ENCODE results near the gene HLF. TPM values are rescaled to one million over a fixed set of nuclear protein-coding genes. Genes with fewer than 3 reads are reported as not detected.

Gene HLF
- total RNA-seq, 1 donor from 2014 or later = 0.26 TPM

DNA sequence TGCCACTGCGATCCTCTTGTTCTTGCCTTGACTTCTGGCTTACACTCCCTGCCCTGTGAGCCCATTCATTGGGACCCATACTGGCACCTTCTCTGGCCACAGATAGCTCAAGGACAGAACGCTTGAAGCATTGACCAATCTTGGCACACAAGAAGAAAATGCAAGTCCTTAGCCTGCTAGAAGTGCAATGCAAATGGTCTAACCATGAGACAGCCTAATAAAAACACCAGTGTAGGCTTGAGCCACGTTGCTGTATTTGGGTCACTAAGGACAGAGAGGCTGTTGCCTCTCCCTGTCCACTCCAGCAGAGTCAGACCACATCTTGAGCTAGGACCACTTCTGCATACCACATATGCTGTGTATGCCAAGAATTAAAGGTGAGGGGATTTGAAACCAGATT lies 41.2 kb upstream of the HLF start:
- DNase-seq (ENCODE audit: low read depth) = no peak
- H3K36me3 ChIP-seq (ENCODE audit: control insufficient read depth, insufficient read depth, low read length) = no peaks in the 10 kb centered on the region
- FAIRE-seq = no peak
- TF ChIP-seq CTCF (IDR thresholded peaks at IDR 0.05; ENCODE audit: insufficient read depth, low read length, severe bottlenecking) = no peak
- H3K4me3 ChIP-seq (ENCODE audit: low read depth, low read length) = no peak overlapping the region
- peaks cover 2% of the 10 kb centered on the region for H3K27me3 ChIP-seq (ENCODE audit: control insufficient read depth, insufficient read depth, low read length)

DNA sequence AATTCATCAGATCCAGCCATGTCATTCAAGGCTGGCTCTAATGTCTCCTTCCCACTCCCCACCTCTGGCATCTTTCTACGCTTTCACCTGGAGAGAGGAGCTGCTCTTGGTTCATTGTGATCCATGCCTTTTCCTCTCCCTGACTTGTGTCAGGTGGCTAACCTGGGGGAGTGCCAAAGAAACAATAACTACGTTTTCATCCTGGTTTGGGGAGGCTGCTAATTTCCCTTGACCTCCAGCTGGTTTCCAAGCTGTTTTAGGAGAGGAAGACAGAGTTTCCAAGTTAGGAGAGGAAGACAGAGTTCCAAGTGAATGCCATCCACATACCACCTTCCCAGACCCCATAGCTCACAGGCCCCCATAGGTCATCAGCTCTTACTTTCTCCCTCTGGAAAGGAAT lies 40.0 kb upstream of the HLF start:
- FAIRE-seq (no peak), DNase-seq (ENCODE audit: low read depth) (no peak)
- no peaks in the 10 kb centered on the region for H3K36me3 ChIP-seq (ENCODE audit: control insufficient read depth, insufficient read depth, low read length)
- peaks cover 2% of the 10 kb centered on the region for H3K27me3 ChIP-seq (ENCODE audit: control insufficient read depth, insufficient read depth, low read length)
- no peak for TF ChIP-seq CTCF (IDR thresholded peaks at IDR 0.05; ENCODE audit: insufficient read depth, low read length, severe bottlenecking)
- no peak overlapping the region for H3K4me3 ChIP-seq (ENCODE audit: low read depth, low read length)

DNA sequence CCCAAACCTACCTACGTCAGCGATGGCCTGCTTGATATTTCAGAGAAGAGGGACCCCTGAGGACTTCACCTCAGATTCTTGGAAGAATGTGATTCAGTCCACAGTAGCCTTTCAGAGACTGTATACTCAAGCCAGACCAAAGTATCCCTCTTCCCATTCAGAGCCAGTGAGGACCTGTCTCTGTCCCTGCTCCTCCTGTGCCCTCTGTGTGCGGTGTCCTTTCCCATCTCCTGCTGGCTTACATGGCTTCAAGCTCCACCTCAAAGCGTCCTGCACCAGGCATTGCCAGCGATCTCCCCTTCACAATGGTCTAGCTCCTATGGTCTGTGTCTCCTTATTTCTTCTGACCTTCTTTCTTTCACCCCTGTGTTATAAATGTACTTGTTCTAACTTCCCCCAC lies 39.5 kb upstream of the HLF start:
- H3K27me3 ChIP-seq (ENCODE audit: control insufficient read depth, insufficient read depth, low read length) = peaks cover 2% of the 10 kb centered on the region
- no peaks in the 10 kb centered on the region for H3K36me3 ChIP-seq (ENCODE audit: control insufficient read depth, insufficient read depth, low read length)
- DNase-seq (ENCODE audit: low read depth) (no peak), FAIRE-seq (no peak)
- no peak for TF ChIP-seq CTCF (IDR thresholded peaks at IDR 0.05; ENCODE audit: insufficient read depth, low read length, severe bottlenecking)
- H3K4me3 ChIP-seq (ENCODE audit: low read depth, low read length) = no peak overlapping the region

GRCh38 chr17:55228683-55229192 lies 36.0 kb upstream of the HLF start:
- DNase-seq (ENCODE audit: low read depth) = peak; percentile 70
- TF ChIP-seq CTCF (IDR thresholded peaks at IDR 0.05; ENCODE audit: insufficient read depth, low read length, severe bottlenecking) = no peak
- Histone ChIP-seq H3K4me3 (ENCODE audit: low read depth, low read length) (no peak overlapping the region), H3K36me3 (ENCODE audit: control insufficient read depth, insufficient read depth, low read length) (no peaks in the 10 kb centered on the region), H3K27me3 (ENCODE audit: control insufficient read depth, insufficient read depth, low read length) (no peaks in the 10 kb centered on the region)
- no peak for FAIRE-seq

DNA sequence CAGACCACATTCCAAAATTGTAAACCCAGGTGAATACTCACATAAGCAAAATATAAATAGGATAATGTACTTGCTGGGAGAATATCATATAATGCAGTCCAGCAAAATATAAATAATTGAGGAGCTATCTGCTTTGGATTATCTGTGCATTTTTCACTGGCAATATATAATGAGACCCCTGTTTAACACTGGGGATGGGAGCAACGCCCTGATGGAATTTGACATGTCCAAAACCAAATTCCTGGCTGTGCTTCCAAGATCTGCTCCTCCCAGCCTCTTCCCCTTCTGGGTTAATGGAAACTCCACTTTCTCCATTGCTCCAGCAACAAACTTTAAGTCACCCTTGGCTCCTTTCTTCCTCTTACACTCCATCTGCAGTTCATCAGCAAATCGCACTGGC lies 35.5 kb upstream of the HLF start:
- no peaks in the 10 kb centered on the region for H3K36me3 ChIP-seq (ENCODE audit: control insufficient read depth, insufficient read depth, low read length)
- TF ChIP-seq CTCF (IDR thresholded peaks at IDR 0.05; ENCODE audit: insufficient read depth, low read length, severe bottlenecking) = no peak
- DNase-seq (ENCODE audit: low read depth) (no peak), FAIRE-seq (no peak)
- no peak overlapping the region for H3K4me3 ChIP-seq (ENCODE audit: low read depth, low read length)
- H3K27me3 ChIP-seq (ENCODE audit: control insufficient read depth, insufficient read depth, low read length) = no peaks in the 10 kb centered on the region

DNA sequence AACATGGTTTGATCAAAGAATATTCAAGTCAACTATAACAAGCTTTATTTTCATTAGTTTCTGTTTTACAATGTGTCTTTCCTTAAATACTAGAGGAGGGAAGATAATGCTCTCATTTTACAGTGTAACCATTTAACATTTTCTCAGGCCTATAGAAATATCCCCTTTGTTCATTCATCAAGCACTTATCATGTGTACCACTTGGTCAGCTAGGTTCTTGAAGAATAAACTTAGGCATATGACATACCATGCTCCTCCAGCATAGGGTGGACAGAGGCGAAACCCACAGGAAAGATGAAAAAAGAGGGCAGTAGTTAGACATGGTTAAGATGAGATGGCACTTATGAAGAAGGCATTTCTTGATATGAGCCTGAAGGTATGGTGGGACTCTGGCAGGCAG lies 34.0 kb upstream of the HLF start:
- Histone ChIP-seq H3K27me3 (ENCODE audit: control insufficient read depth, insufficient read depth, low read length) (no peaks in the 10 kb centered on the region), H3K36me3 (ENCODE audit: control insufficient read depth, insufficient read depth, low read length) (no peaks in the 10 kb centered on the region), H3K4me3 (ENCODE audit: low read depth, low read length) (no peak overlapping the region)
- FAIRE-seq = no peak
- no peak for TF ChIP-seq CTCF (IDR thresholded peaks at IDR 0.05; ENCODE audit: insufficient read depth, low read length, severe bottlenecking)
- DNase-seq (ENCODE audit: low read depth) = no peak
